T-helper 1 cell treated with Interleukin-12 subunit alpha and Interleukin-12 subunit beta and Interleukin-4 antibody, amounts not matched to agents 30 ng/mL and 1 ng/mL, for 36 hours (primary cell): ENCODE results near the gene ERVFRD-1. TPM values are rescaled to one million over a fixed set of nuclear protein-coding genes. Genes with fewer than 3 reads are reported as not detected.
"Not testable (repeated sequence)": the region's sequence is repeated elsewhere in the genome, so short reads cannot be mapped to it uniquely, and the experiment has no call there.

Experiments
- intact Hi-C: fragments of 100-400 bp; cut with micrococcal nuclease; formaldehyde crosslinking; loops from one replicate; pipeline ENCODE4 v1.15.1; 2024
- total RNA-seq: library from RNA; stranded (reverse); gene quantifications from 2 replicates; pipeline ENCODE4 v1.2.3, GENCODE V29; 2022

The ERVFRD-1 gene
- total RNA-seq, 1 donor from 2014 or later: not detected

- intact Hi-C loops: loop anchor here (1.0 to 10.0 kb wide), 16 partner anchors 51 to 959 kb away; partner anchors contain the start of genes C6orf52, MAK, NEDD9 and PAK1IP1
Observed at GRCh38 chr6:11092668-11093375, 18.7 kb downstream of the ERVFRD-1 start.

GRCh38 chr6:11091141-11091540 lies 20.4 kb downstream of the ERVFRD-1 start:
- intact Hi-C loops: loop anchor here (5.0 to 10.0 kb wide), 3 partner anchors 276 to 961 kb away; no protein-coding TSS in a partner anchor

- intact Hi-C loops: loop anchor here (5.0 to 10.0 kb wide), 3 partner anchors 278 to 963 kb away; no protein-coding TSS in a partner anchor
Observed at GRCh38 chr6:11089695-11090094, 21.8 kb downstream of the ERVFRD-1 start.

- intact Hi-C loops: not testable (repeated sequence)
Observed at GRCh38 chr6:11087141-11087812, 24.2 kb downstream of the ERVFRD-1 start.

GRCh38 chr6:11085758-11086435 lies 25.6 kb downstream of the ERVFRD-1 start:
- intact Hi-C loops: no loop called here

- intact Hi-C loops: no loop called here
Observed at GRCh38 chr6:11083956-11084355, 27.6 kb downstream of the ERVFRD-1 start.

GRCh38 chr6:11083491-11083890 lies 28.0 kb downstream of the ERVFRD-1 start:
- intact Hi-C loops: no loop called here

- intact Hi-C loops: no loop called here
Observed at GRCh38 chr6:11080296-11080695, 31.2 kb downstream of the ERVFRD-1 start.

GRCh38 chr6:11078266-11078665 lies 33.3 kb downstream of the ERVFRD-1 start:
- intact Hi-C loops: no loop called here

GRCh38 chr6:11076540-11076939 lies 35.0 kb downstream of the ERVFRD-1 start:
- intact Hi-C loops: no loop called here

- intact Hi-C loops: no loop called here
Observed at GRCh38 chr6:11072101-11072500, 39.4 kb downstream of the ERVFRD-1 start.

GRCh38 chr6:11069760-11070159 lies 41.8 kb downstream of the ERVFRD-1 start:
- intact Hi-C loops: loop anchor here (1.0 to 2.0 kb wide), 5 partner anchors 115 to 591 kb away; no protein-coding TSS in a partner anchor

GRCh38 chr6:11067348-11067747 lies 44.2 kb downstream of the ERVFRD-1 start:
- intact Hi-C loops: no loop called here

- intact Hi-C loops: no loop called here
Observed at GRCh38 chr6:11066505-11067347, 44.8 kb downstream of the ERVFRD-1 start.

GRCh38 chr6:11065436-11066202 lies 45.9 kb downstream of the ERVFRD-1 start:
- intact Hi-C loops: no loop called here

GRCh38 chr6:11064836-11065235 lies 46.7 kb downstream of the ERVFRD-1 start:
- intact Hi-C loops: no loop called here

- intact Hi-C loops: no loop called here
Observed at GRCh38 chr6:11062715-11063114, 48.8 kb downstream of the ERVFRD-1 start.

GRCh38 chr6:11062083-11062482 lies 49.4 kb downstream of the ERVFRD-1 start:
- intact Hi-C loops: no loop called here

- intact Hi-C loops: no loop called here
Observed at GRCh38 chr6:11058406-11058805, 53.1 kb downstream of the ERVFRD-1 start.

GRCh38 chr6:11056871-11057270 lies 54.7 kb downstream of the ERVFRD-1 start:
- intact Hi-C loops: no loop called here
